PC-3 (cell line): ENCODE measurements around the gene NAB1.

Experiments used
- CTCF ChIP-seq: fragments of 300-600 bp; sonication (generic); conservative IDR thresholded peaks from 2 replicates; pipeline ENCODE4 v1.5.1; 2017; ENCODE audit warnings: antibody characterized with exemption, low read depth, mild to moderate bottlenecking, low read length
- EZH2phosphoT487 ChIP-seq: fragments of 300-600 bp; sonication (generic); IDR thresholded peaks from 2 replicates; pipeline ENCODE4 v1.6.1; 2018; ENCODE audit warnings: mild to moderate bottlenecking, antibody characterized with exemption, low read length, borderline replicate concordance

GRCh38 chr2:190717764-190718651 is 69.1 kb downstream of the NAB1 start:
- TF ChIP-seq CTCF, result no peak
- no peak for TF ChIP-seq EZH2phosphoT487
